A549 (cell line): ENCODE data around the gene USP4. TPM values are rescaled to one million over a fixed set of nuclear protein-coding genes. Genes with fewer than 3 reads are reported as not detected.
A peak's percentile ranks its signal among the peaks of the same experiment; 100 is the strongest.

ENCODE experiments used
- ATAC-seq, 2 experiments: fragments of 200-7000 bp in 1 of 2; fragments of >200 bp in 1 of 2; cut with Nextera tagmentation in 1 of 2; cut with Tn5 transposase in 1 of 2; 3 replicates each; pipeline versions ENCODE4 v1.8.0 to v1.9.1; 2018 to 2020; ENCODE audit warnings: mild to moderate bottlenecking in 1 of 2, moderate library complexity in 1 of 2
- CTCF ChIA-PET: fragments of 300-600 bp; sonication (Branson Sonifier 250); formaldehyde crosslinking; extraction: SDS; loops from one replicate; lab custom pipeline; 2021; ENCODE audit warnings: antibody characterized with exemption, inconsistent platforms; lab: Yijun Ruan, JAX
- POLR2A ChIA-PET: fragments of 350-600 bp; formaldehyde crosslinking; extraction: SDS; loops from one replicate; lab custom pipeline; 2021; ENCODE audit warnings: antibody characterized with exemption, inconsistent platforms; lab: Yijun Ruan, JAX
- DNase-seq, 2 experiments: peaks; one replicate each; pipeline versions ENCODE4 v3.0.0 to v3.0.0-alpha.2; 2011 to 2016; ENCODE audit warnings: low read depth in 1 of 2, low spot score in 1 of 2
- FAIRE-seq: peaks from 2 replicates; lab custom pipeline; 2011; peaks lifted over from hg19 to GRCh38; lab: Jason Lieb, UNC
- H3K27ac ChIP-seq, 2 experiments: fragments of >200 bp; sonication (Bioruptor Twin); formaldehyde crosslinking; 3 replicates each; pipeline ENCODE4 v1.5.1; 2016 to 2017
- H3K4me1 ChIP-seq: fragments of >200 bp; sonication (Bioruptor Twin); formaldehyde crosslinking; 3 replicates; pipeline ENCODE4 v1.6.1; 2016
- H3K4me2 ChIP-seq: fragments of >200 bp; sonication (Bioruptor Twin); formaldehyde crosslinking; 3 replicates; pipeline ENCODE4 v1.6.1; 2016
- H3K4me3 ChIP-seq: fragments of >200 bp; sonication (Bioruptor Twin); formaldehyde crosslinking; 3 replicates; pipeline ENCODE4 v1.5.1; 2016
- H3K9me3 ChIP-seq: fragments of >200 bp; sonication (Bioruptor Twin); formaldehyde crosslinking; 3 replicates; pipeline ENCODE4 v1.6.1; 2016
- ATOH8 ChIP-seq: fragments of 250-450 bp; sonication (Bioruptor Pico); IDR thresholded peaks from 2 replicates; pipeline ENCODE4 v1.5.0; 2020; ENCODE audit warnings: low read depth, mild to moderate bottlenecking, moderate library complexity
- CEBPB ChIP-seq, 2 experiments: fragments of >200 bp in 1 of 2; sonication (Bioruptor Twin) in 1 of 2; formaldehyde crosslinking in 1 of 2; IDR thresholded peaks; 2 replicates each; pipeline ENCODE4 v1.6.1; 2012 to 2016
- E2F6 ChIP-seq: IDR thresholded peaks from 2 replicates; pipeline ENCODE4 v1.6.1; 2012; ENCODE audit warnings: low read depth, borderline replicate concordance
- EHF ChIP-seq: fragments of 250-450 bp; sonication (Bioruptor Pico); IDR thresholded peaks from 2 replicates; pipeline ENCODE4 v1.5.0; 2020; ENCODE audit warnings: mild to moderate bottlenecking
- GATA3 ChIP-seq: IDR thresholded peaks from 2 replicates; pipeline ENCODE4 v1.6.1; 2012; ENCODE audit warnings: borderline replicate concordance
- HOXB13 ChIP-seq: fragments of 250-450 bp; sonication (Bioruptor Pico); IDR thresholded peaks from 2 replicates; pipeline ENCODE4 v1.5.0; 2020; ENCODE audit warnings: low read depth, mild to moderate bottlenecking, moderate library complexity
- HOXB5 ChIP-seq: fragments of 250-450 bp; sonication (Bioruptor Pico); IDR thresholded peaks from 2 replicates; pipeline ENCODE4 v1.5.0; 2020; ENCODE audit warnings: mild to moderate bottlenecking, moderate library complexity
- NR3C1 ChIP-seq: fragments of >200 bp; sonication (Bioruptor Twin); formaldehyde crosslinking; IDR thresholded peaks from 3 replicates; pipeline ENCODE4 v1.6.1; 2017
- RARB ChIP-seq: fragments of 250-450 bp; sonication (Bioruptor Pico); IDR thresholded peaks from 2 replicates; pipeline ENCODE4 v1.8.0; 2021; ENCODE audit warnings: mild to moderate bottlenecking, moderate library complexity
- RCOR1 ChIP-seq: fragments of 150-350 bp; IDR thresholded peaks from 2 replicates; pipeline ENCODE4 v1.6.1; 2014; ENCODE audit warnings: antibody characterized with exemption, low read length, low read depth
- REST ChIP-seq: fragments of 200-600 bp; sonication (generic); IDR thresholded peaks from 2 replicates; pipeline ENCODE4 v1.6.1; 2016; ENCODE audit warnings: antibody characterized with exemption, mild to moderate bottlenecking, moderate library complexity
- RFX5 ChIP-seq: fragments of 450-650 bp; IDR thresholded peaks from 2 replicates; pipeline ENCODE4 v1.7.1; 2014; ENCODE audit warnings: antibody characterized with exemption, mild to moderate bottlenecking, moderate library complexity
- SREBF2 ChIP-seq: fragments of 450-650 bp; IDR thresholded peaks from 2 replicates; pipeline ENCODE4 v1.6.1; 2014; ENCODE audit warnings: mild to moderate bottlenecking, moderate library complexity
- USF2 ChIP-seq: fragments of 450-650 bp; IDR thresholded peaks from 2 replicates; pipeline ENCODE4 v1.6.1; 2014; ENCODE audit warnings: antibody characterized with exemption
- WGBS: methylation state at CpG from one replicate; pipeline ENCODE4 v1.1.6; 2017; ENCODE audit errors: missing lambda C conversion rate; 5-methylcytosine and 5-hydroxymethylcytosine counted together
- polyA plus RNA-seq, 4 experiments: library from polyadenylated mRNA; depleted of rRNA in 3 of 4; stranded (reverse); fragments of >200 nt; fragmentation: RNase III in 1 of 4; extraction: RNeasy Plus Mini Kit Qiagen cat#74134 plus additional on column Dnase treatment in 1 of 4; gene quantifications; 2 replicates in 3 of 4; 3 replicates in 1 of 4; pipeline ENCODE4 v1.2.3, GENCODE V29; 2011 to 2017

USP4 gene
- polyA plus RNA-seq, 2 of the 4 experiments (the other 2 are of a cell fraction), result 12.9 to 23.7 TPM

GRCh38 chr3:49339581-49339940 is 292 bp downstream of the USP4 start:
- Histone ChIP-seq H3K4me3 (peak overlapping the region; percentile 81), H3K9me3 (no peaks in the 10 kb centered on the region), H3K27ac (peak overlapping the region; percentile 90 to 92), H3K4me2 (peak overlapping the region; percentile 85), H3K4me1 (peaks cover 14% of the 10 kb centered on the region; the same call in 2 of the 3 replicates)
- DNase-seq (peak in 1 of 2 experiments; percentile 22), FAIRE-seq (no peak), ATAC-seq (peak; percentile 71; a peak in 5 of 6 replicates)
- ChIA-PET CTCF (interaction anchor here (0.5 to 2.2 kb wide), 20 partner anchors 10 to 170 kb away, joined by 3 to 13 read pairs (median 4); partner anchors contain the start of genes GPX1, KLHDC8B and NICN1), POLR2A (interaction anchor here (0.9 to 2.3 kb wide), 8 partner anchors 12 to 219 kb away, joined by 3 to 14 read pairs (median 4); partner anchors contain the start of genes DAG1, GPX1, RHOA and TCTA)
- WGBS, result 0% methylated on average over 2 of the region's 17 CpGs
- TF ChIP-seq SREBF2 (no peak), RARB (CRISPR knock-in tag) (no peak), REST (no peak), CEBPB (IDR thresholded peaks at IDR 0.05) (no peak), HOXB5 (CRISPR knock-in tag) (no peak), NR3C1 (no peak), RFX5 (no peak)

GRCh38 chr3:49333916-49334633 is 5.8 kb downstream of the USP4 start:
- Histone ChIP-seq H3K4me3 (no peak overlapping the region), H3K9me3 (no peaks in the 10 kb centered on the region), H3K4me1 (peaks cover 7% of the 10 kb centered on the region; the same call in 2 of the 3 replicates), H3K27ac (no peak overlapping the region), H3K4me2 (no peak overlapping the region)
- POLR2A ChIA-PET, result interaction anchor here (0.6 kb wide), 1 partner anchor 83 kb away, joined by 3 read pairs; no protein-coding TSS in a partner anchor
- FAIRE-seq, result no peak
- no peak for DNase-seq
- WGBS, result 92% methylated on average over 5 of the region's 5 CpGs
- CTCF ChIA-PET, result interaction anchor here (0.8 kb wide), 1 partner anchor 163 kb away, joined by 5 read pairs; the partner anchor contains the start of gene KLHDC8B
- TF ChIP-seq EHF (CRISPR knock-in tag) (no peak), USF2 (no peak), HOXB13 (no peak), GATA3 (no peak), REST (no peak), RCOR1 (no peak), E2F6 (no peak), ATOH8 (CRISPR knock-in tag) (no peak)
- ATAC-seq, result no peak
